ENCODE measurements around the gene LUC7L3.

LUC7L3 gene, protein sequence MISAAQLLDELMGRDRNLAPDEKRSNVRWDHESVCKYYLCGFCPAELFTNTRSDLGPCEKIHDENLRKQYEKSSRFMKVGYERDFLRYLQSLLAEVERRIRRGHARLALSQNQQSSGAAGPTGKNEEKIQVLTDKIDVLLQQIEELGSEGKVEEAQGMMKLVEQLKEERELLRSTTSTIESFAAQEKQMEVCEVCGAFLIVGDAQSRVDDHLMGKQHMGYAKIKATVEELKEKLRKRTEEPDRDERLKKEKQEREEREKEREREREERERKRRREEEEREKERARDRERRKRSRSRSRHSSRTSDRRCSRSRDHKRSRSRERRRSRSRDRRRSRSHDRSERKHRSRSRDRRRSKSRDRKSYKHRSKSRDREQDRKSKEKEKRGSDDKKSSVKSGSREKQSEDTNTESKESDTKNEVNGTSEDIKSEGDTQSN

DNA sequence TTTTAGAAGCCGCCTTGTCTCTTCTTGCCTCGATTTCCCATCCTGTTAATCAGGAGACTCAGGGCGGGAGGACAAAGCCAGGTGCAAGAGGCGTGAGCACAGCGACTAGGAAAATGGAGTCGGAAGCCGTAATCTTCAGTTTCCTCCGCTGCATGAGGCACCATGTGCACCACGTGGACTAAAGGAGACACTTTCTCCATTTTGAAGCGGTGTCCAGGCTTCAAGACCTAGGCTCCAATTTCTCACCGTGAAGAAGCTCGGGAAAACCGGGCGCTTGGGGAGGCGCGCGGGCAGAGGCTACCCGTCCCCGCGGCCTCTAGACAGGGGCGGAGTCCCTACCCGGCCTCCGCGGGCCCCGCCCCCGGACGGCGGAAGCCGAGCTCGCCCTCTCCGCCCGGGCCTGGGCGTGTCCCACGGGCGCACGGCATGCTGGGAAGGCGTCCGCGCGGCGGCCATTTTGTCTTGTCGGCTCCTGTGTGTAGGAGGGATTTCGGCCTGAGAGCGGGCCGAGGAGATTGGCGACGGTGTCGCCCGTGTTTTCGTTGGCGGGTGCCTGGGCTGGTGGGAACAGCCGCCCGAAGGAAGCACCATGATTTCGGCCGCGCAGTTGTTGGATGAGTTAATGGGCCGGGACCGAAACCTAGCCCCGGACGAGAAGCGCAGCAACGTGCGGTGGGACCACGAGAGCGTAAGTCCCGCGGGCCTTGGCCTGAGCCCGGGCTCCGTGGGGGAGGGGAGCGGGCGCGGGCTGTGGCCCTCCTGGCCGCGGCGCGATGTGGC is at the start of gene LUC7L3:
LUC7L3 (plus strand) TSS at position 460 of the 780 bp plus-strand sequence; CDS start at position 590, 130 bp downstream.
- TF ChIP-seq SUZ12 (IDR thresholded peaks at IDR 0.05; ENCODE audit: extremely low read depth, insufficient read depth, insufficient read length) = no peak
- TF ChIP-seq YY1 (IDR thresholded peaks at IDR 0.05; ENCODE audit: insufficient read depth, insufficient read length) = peak; percentile 92
- Histone ChIP-seq H3K9me3 (ENCODE audit: insufficient read depth, low read length) (no peaks in the 10 kb centered on the region), H3K36me3 (ENCODE audit: insufficient read depth, insufficient read length, low read length) (peaks cover 14% of the 10 kb centered on the region), H3K27me3 (ENCODE audit: insufficient read depth, insufficient read length) (no peaks in the 10 kb centered on the region), H3K4me1 (ENCODE audit: insufficient read depth, insufficient read length) (no peaks in the 10 kb centered on the region), H3K9ac (ENCODE audit: insufficient read length, low read depth) (peak within 1 kb of the TSS; percentile 99), H3K4me3 (ENCODE audit: insufficient read length, low read depth) (peak within 1 kb of the TSS; percentile 94)
- peak; percentile 90 for DNase-seq (ENCODE audit: low read depth, low spot score)

DNA sequence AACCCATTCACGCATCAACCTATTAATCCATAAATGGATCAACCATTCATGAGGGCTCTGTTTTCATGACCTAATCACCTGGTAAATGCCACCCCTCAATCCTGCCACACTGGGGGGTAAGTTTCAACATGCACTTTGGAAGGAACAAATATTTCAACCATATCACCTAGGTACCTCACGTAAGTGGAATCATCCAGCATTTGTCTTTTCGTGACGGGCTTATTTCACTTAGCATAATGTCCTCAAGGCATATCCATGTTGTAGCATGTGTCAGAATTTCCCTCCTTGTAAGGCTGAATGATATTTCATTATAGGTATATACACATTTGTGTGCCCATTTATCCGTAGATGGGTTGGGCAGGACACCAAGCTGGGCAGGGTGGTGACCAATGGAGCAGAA is 47.3 kb upstream of the LUC7L3 start:
- Histone ChIP-seq H3K4me1 (ENCODE audit: insufficient read depth, insufficient read length) (peaks cover 16% of the 10 kb centered on the region), H3K9me3 (ENCODE audit: insufficient read depth, low read length) (no peaks in the 10 kb centered on the region), H3K27me3 (ENCODE audit: insufficient read depth, insufficient read length) (no peaks in the 10 kb centered on the region), H3K36me3 (ENCODE audit: insufficient read depth, insufficient read length, low read length) (no peaks in the 10 kb centered on the region), H3K9ac (ENCODE audit: insufficient read length, low read depth) (no peak overlapping the region), H3K4me3 (ENCODE audit: insufficient read length, low read depth) (no peak overlapping the region)
- DNase-seq (ENCODE audit: low read depth, low spot score) = no peak
- TF ChIP-seq YY1 (IDR thresholded peaks at IDR 0.05; ENCODE audit: insufficient read depth, insufficient read length) (no peak), SUZ12 (IDR thresholded peaks at IDR 0.05; ENCODE audit: extremely low read depth, insufficient read depth, insufficient read length) (no peak), ZNF274 (IDR thresholded peaks at IDR 0.05; ENCODE audit: low read depth, low read length) (no peak)

DNA sequence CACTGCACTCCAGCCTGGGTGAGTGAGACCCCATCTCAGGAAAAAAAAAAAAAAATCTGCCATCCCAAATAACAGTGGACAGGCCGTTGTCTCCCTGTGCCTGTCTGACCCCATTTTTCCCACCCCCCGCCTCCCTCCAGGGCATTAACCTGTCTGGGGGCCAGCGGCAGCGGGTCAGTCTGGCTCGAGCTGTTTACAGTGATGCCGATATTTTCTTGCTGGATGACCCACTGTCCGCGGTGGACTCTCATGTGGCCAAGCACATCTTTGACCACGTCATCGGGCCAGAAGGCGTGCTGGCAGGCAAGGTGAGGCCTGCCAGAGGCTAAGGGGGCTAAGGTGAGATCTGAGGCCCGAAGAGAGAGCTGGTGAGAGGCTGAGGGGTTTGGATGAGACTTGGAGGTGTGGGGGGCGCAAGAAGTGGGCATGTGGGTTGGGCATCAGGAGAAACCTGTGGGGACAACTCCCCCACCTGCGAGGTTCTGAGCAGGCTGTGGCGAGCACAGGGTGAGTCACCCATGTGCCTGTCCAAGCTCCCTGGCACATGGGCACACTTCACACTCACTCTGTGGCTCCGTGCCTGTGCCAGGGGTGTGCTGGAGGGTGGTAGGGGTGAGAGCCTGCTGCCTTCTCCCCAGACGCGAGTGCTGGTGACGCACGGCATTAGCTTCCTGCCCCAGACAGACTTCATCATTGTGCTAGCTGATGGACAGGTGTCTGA is 46.4 kb upstream of the LUC7L3 start:
- H3K4me1 ChIP-seq (ENCODE audit: insufficient read depth, insufficient read length) = peaks cover 9% of the 10 kb centered on the region
- H3K9ac ChIP-seq (ENCODE audit: insufficient read length, low read depth) = no peak overlapping the region
- H3K9me3 ChIP-seq (ENCODE audit: insufficient read depth, low read length) = no peaks in the 10 kb centered on the region
- no peaks in the 10 kb centered on the region for H3K27me3 ChIP-seq (ENCODE audit: insufficient read depth, insufficient read length)
- no peak overlapping the region for H3K4me3 ChIP-seq (ENCODE audit: insufficient read length, low read depth)
- TF ChIP-seq ZNF274 (IDR thresholded peaks at IDR 0.05; ENCODE audit: low read depth, low read length) (no peak), YY1 (IDR thresholded peaks at IDR 0.05; ENCODE audit: insufficient read depth, insufficient read length) (no peak), SUZ12 (IDR thresholded peaks at IDR 0.05; ENCODE audit: extremely low read depth, insufficient read depth, insufficient read length) (no peak)
- H3K36me3 ChIP-seq (ENCODE audit: insufficient read depth, insufficient read length, low read length) = no peaks in the 10 kb centered on the region
- DNase-seq (ENCODE audit: low read depth, low spot score) = no peak

- Histone ChIP-seq H3K4me3 (ENCODE audit: insufficient read length, low read depth) (no peak overlapping the region), H3K36me3 (ENCODE audit: insufficient read depth, insufficient read length, low read length) (no peaks in the 10 kb centered on the region), H3K4me1 (ENCODE audit: insufficient read depth, insufficient read length) (no peaks in the 10 kb centered on the region), H3K9ac (ENCODE audit: insufficient read length, low read depth) (no peak overlapping the region), H3K9me3 (ENCODE audit: insufficient read depth, low read length) (no peaks in the 10 kb centered on the region), H3K27me3 (ENCODE audit: insufficient read depth, insufficient read length) (no peaks in the 10 kb centered on the region)
- TF ChIP-seq ZNF274 (IDR thresholded peaks at IDR 0.05; ENCODE audit: low read depth, low read length) (no peak), YY1 (IDR thresholded peaks at IDR 0.05; ENCODE audit: insufficient read depth, insufficient read length) (no peak), SUZ12 (IDR thresholded peaks at IDR 0.05; ENCODE audit: extremely low read depth, insufficient read depth, insufficient read length) (no peak)
- no peak for DNase-seq (ENCODE audit: low read depth, low spot score)
Observed at GRCh38 chr17:50675190-50675589, 44.2 kb upstream of the LUC7L3 start.

- no peak overlapping the region for H3K9ac ChIP-seq (ENCODE audit: insufficient read length, low read depth)
- no peaks in the 10 kb centered on the region for H3K9me3 ChIP-seq (ENCODE audit: insufficient read depth, low read length)
- no peak for DNase-seq (ENCODE audit: low read depth, low spot score)
- TF ChIP-seq YY1 (IDR thresholded peaks at IDR 0.05; ENCODE audit: insufficient read depth, insufficient read length) = no peak
- TF ChIP-seq ZNF274 (IDR thresholded peaks at IDR 0.05; ENCODE audit: low read depth, low read length) = no peak
- TF ChIP-seq SUZ12 (IDR thresholded peaks at IDR 0.05; ENCODE audit: extremely low read depth, insufficient read depth, insufficient read length) = no peak
- no peaks in the 10 kb centered on the region for H3K27me3 ChIP-seq (ENCODE audit: insufficient read depth, insufficient read length)
- no peaks in the 10 kb centered on the region for H3K4me1 ChIP-seq (ENCODE audit: insufficient read depth, insufficient read length)
- no peak overlapping the region for H3K4me3 ChIP-seq (ENCODE audit: insufficient read length, low read depth)
- H3K36me3 ChIP-seq (ENCODE audit: insufficient read depth, insufficient read length, low read length) = no peaks in the 10 kb centered on the region
Observed at GRCh38 chr17:50675627-50676026, 43.8 kb upstream of the LUC7L3 start.

- Histone ChIP-seq H3K4me3 (ENCODE audit: insufficient read length, low read depth) (no peak overlapping the region), H3K9ac (ENCODE audit: insufficient read length, low read depth) (no peak overlapping the region), H3K9me3 (ENCODE audit: insufficient read depth, low read length) (no peaks in the 10 kb centered on the region), H3K27me3 (ENCODE audit: insufficient read depth, insufficient read length) (no peaks in the 10 kb centered on the region), H3K4me1 (ENCODE audit: insufficient read depth, insufficient read length) (no peaks in the 10 kb centered on the region), H3K36me3 (ENCODE audit: insufficient read depth, insufficient read length, low read length) (no peaks in the 10 kb centered on the region)
- no peak for DNase-seq (ENCODE audit: low read depth, low spot score)
- TF ChIP-seq SUZ12 (IDR thresholded peaks at IDR 0.05; ENCODE audit: extremely low read depth, insufficient read depth, insufficient read length) (no peak), YY1 (IDR thresholded peaks at IDR 0.05; ENCODE audit: insufficient read depth, insufficient read length) (no peak), ZNF274 (IDR thresholded peaks at IDR 0.05; ENCODE audit: low read depth, low read length) (no peak)
Observed at GRCh38 chr17:50676065-50676975, 43.1 kb upstream of the LUC7L3 start.
